GM18868 (cell line): ENCODE data around the gene MECP2.
"Not testable (repeated sequence)": the region's sequence is repeated elsewhere in the genome, so short reads cannot be mapped to it uniquely, and the experiment has no call there.

Experiments
- ATAC-seq: cut with Tn5 transposase; IDR thresholded peaks from one replicate; pipeline ENCODE4 v1.9.1; 2021; ENCODE audit warnings: mild to moderate bottlenecking, moderate library complexity; ENCODE audit not compliant: unreplicated experiment

The MECP2 gene

GRCh38 chrX:154097589-154098541 is at the start of gene MECP2:
Gene MECP2 (minus strand): TSS chrX:154097717.
- ATAC-seq = peak; percentile 90

- ATAC-seq = not testable (repeated sequence)
Measured at GRCh38 chrX:154144010-154144409, 46.5 kb upstream of the MECP2 start, which contains the start of gene OPN1LW. Gene OPN1LW (plus strand): TSS chrX:154144243. CDS start chrX:154144284, 41 bp downstream.

GRCh38 chrX:154142950-154143745 is 45.6 kb upstream of the MECP2 start:
- ATAC-seq = no peak

GRCh38 chrX:154142386-154142785 is 44.9 kb upstream of the MECP2 start:
- ATAC-seq = no peak

- ATAC-seq = no peak
Measured at GRCh38 chrX:154140742-154141141, 43.2 kb upstream of the MECP2 start.

GRCh38 chrX:154140206-154140605 is 42.7 kb upstream of the MECP2 start:
- no peak for ATAC-seq

GRCh38 chrX:154138857-154139256 is 41.3 kb upstream of the MECP2 start:
- no peak for ATAC-seq

GRCh38 chrX:154136627-154137161 is 39.2 kb upstream of the MECP2 start:
- no peak for ATAC-seq

GRCh38 chrX:154135458-154136229 is 38.1 kb upstream of the MECP2 start:
- no peak for ATAC-seq

GRCh38 chrX:154132366-154132765 is 34.8 kb upstream of the MECP2 start:
- no peak for ATAC-seq

GRCh38 chrX:154131955-154132354 is 34.4 kb upstream of the MECP2 start:
- no peak for ATAC-seq

- no peak for ATAC-seq
Measured at GRCh38 chrX:154126101-154126500, 28.6 kb upstream of the MECP2 start.

- ATAC-seq = no peak
Measured at GRCh38 chrX:154125391-154126040, 28.0 kb upstream of the MECP2 start.

GRCh38 chrX:154123241-154124219 is 26.0 kb upstream of the MECP2 start:
- ATAC-seq = no peak

- no peak for ATAC-seq
Measured at GRCh38 chrX:154121961-154122360, 24.4 kb upstream of the MECP2 start.

GRCh38 chrX:154121207-154121606 is 23.7 kb upstream of the MECP2 start:
- no peak for ATAC-seq

- ATAC-seq = no peak
Measured at GRCh38 chrX:154120567-154120966, 23.1 kb upstream of the MECP2 start.

- no peak for ATAC-seq
Measured at GRCh38 chrX:154117566-154117965, 20.0 kb upstream of the MECP2 start.
